Measurements from ENCODE around the gene ATP6V1C2.
"Not testable (repeated sequence)": the region's sequence is repeated elsewhere in the genome, so short reads cannot be mapped to it uniquely, and the experiment has no call there.

ATP6V1C2 gene

DNA sequence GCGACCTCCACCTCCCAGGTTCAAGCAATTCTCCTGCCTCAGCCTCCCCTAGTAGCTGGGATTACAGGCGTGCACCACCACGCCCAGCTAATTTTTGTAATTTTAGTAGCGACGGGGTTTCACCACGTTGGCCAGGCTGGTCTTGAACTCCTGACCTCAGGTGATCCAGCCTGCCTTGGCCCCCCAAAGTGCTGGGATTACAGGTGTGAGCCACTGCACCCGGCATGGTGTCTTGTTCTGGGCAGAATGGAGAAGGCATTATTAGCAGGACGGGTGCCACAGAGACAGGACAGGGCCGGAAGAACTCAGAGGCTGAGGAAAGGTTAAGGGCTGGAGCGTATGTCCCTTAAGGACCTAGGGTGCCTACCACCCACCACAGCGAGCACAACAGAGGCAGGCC, 59.4 kb downstream of the ATP6V1C2 start:
- peak in 1 of 10 donors; percentile 51 for DNase-seq
- intact Hi-C loops (cut with DNase I): not testable (repeated sequence)

GRCh38 chr2:10781746-10782145, 60.3 kb downstream of the ATP6V1C2 start:
- no peak for DNase-seq
- intact Hi-C loops (cut with DNase I): no loop called here

DNA sequence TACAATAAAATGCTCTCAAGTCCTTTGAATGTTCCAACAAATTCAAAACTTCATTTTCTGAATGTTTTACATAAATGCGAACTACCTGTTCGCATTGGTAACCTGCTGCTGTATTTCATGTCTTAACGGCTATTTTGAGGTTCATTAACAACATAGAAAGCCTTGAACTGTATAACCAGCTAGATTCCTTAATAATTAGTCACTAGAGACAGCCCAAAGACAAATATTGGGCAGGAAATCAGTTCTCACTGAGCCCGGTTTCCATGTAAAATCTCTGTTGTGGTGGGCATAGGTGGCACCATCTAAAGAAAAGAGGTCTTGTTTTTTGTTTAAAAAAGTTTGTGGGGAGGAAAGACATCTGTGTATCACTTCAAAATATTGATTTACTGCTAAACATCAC, 62.0 kb downstream of the ATP6V1C2 start:
- DNase-seq: no peak
- intact Hi-C loops (cut with DNase I): no loop called here

DNA sequence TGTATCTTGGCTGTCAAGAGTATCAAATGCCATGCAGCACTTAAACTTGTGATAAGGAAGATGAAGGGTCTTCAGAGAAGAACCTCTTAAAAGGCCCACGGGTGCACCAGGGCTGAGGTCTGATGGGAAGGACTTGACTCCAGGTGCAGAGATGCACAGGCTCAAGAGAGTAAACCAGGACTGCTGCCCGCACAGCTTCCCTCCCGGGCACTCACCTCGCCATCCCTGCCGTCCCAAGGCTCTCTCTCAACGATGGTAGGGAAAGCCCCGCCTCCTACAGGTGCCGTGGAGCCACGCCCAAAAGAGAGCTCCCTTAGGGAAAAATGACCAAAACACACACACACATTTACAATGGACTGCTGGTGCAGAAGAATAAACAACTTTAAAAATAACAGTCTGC, 63.3 kb downstream of the ATP6V1C2 start:
- intact Hi-C loops (cut with DNase I): no loop called here
- DNase-seq: peak in 1 of 10 donors; percentile 51

GRCh38 chr2:10785260-10785659, 63.8 kb downstream of the ATP6V1C2 start:
- no peak for DNase-seq
- intact Hi-C loops (cut with DNase I): no loop called here

GRCh38 chr2:10786240-10786982, 65.0 kb downstream of the ATP6V1C2 start:
- no peak for DNase-seq
- intact Hi-C loops (cut with DNase I): no loop called here

GRCh38 chr2:10787176-10787968, 65.9 kb downstream of the ATP6V1C2 start:
- intact Hi-C loops (cut with DNase I): no loop called here
- DNase-seq: peak in 1 of 10 donors; percentile 52

- no peak for DNase-seq
- intact Hi-C loops (cut with DNase I): no loop called here
Measured at GRCh38 chr2:10788855-10789254, 67.4 kb downstream of the ATP6V1C2 start.

GRCh38 chr2:10790228-10790973, 69.0 kb downstream of the ATP6V1C2 start:
- DNase-seq: no peak
- intact Hi-C loops (cut with DNase I): no loop called here

GRCh38 chr2:10792001-10792634, 70.7 kb downstream of the ATP6V1C2 start:
- no peak for DNase-seq

DNA sequence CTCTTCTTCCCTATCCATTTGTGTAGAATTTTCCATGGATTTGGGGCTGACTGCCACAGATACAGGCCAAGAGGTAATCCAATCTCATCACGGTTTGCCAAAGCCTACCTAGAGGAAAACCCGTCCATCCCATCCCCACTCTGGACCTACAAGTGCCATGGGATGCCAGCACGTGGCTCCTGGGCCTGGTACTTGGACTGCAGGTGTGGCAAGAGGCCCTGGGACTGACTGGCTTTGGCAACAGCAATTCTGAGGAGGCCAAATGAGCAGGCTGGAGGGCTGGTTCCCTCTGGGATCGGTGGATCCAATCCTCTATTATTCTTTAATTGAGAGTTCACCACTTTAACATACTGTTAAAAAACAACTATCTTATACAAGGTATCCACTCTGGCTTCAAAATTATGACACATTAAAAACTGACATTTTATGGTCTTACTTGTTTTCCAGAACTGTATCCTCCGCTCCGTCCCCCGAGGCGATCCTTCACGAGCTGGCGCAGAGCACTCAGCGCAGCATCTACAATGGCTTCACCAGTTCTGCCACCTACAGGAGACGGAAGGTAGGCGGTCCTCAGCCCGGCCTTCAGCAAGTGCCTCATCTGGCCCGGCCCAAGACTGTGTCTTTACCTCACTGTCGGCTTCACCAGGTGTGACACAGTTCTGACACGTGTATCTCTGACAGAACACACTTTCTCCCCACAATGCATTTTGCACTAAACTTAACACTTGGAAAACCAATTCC, 71.4 kb downstream of the ATP6V1C2 start:
- intact Hi-C loops (cut with DNase I): no loop called here
- peak in 1 of 10 donors; percentile 72 for DNase-seq

More at GRCh38 chr2:10792001-10792634, 70.7 kb downstream of the ATP6V1C2 start:
- intact Hi-C loops (cut with DNase I): no loop called here

- intact Hi-C loops (cut with DNase I): no loop called here
- no peak for DNase-seq
Measured at GRCh38 chr2:10793816-10794215, 72.4 kb downstream of the ATP6V1C2 start.

DNA sequence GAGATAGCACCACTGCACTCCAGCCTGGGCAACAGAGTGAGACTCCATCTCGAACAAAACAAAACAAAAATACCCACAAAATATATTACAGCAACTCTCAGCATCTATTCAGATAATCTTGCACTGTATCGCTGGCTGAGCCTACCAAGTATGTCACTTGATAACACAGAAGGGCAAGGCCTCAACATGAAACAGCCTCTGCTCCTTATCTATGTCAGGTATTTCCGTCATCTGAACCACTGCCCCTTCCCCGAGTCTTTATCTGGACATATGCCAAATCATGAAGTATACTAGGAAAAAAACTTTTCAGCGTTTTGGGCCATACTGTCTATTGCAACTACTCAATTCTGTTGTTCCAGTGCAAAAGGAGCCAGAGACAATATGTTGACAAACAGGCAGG, 73.4 kb downstream of the ATP6V1C2 start:
- DNase-seq: no peak
- intact Hi-C loops (cut with DNase I): no loop called here

DNA sequence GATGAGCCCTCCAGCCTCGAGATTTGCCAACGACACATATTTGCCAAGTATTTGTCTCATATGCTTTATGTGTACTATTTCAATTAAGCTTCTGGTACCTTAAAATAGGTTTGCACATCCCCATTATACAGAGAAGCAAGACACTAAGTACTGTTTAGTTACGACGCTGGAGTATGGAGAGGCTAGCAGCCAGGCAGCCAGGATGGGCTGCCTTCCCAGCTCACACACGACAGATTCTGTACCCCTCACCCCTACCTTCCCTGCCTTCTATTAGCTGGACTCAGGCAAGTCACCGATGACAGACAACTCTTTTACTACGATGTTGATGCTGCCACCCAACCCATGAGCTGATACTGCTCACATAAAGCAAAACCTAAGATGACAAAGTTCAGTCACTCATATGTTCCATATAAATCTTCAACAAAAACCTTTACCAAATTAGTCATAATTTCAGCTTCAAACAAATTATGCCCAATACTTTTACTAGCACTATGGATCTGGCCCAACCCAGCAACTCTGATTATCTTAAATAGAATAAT, 74.1 kb downstream of the ATP6V1C2 start:
- intact Hi-C loops (cut with DNase I): no loop called here
- no peak for DNase-seq

DNA sequence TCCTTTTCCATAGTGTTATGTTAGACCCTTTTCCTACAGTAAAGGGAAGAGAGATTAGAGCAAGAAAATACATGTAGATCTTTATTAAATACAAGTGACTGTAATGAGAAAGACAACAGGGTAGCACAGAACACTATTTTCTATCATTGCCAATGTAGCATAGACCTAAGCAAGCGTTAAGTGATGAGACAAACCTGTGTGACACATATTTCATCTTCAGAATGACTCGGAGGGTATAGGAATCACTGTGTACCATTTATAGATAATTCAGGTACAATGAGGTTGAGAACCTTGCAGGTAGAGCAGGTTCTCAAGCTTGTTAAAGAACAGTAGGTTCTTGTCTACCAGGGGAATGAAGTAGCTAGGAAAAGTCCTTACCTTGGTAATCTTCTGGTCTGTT, 75.3 kb downstream of the ATP6V1C2 start:
- intact Hi-C loops (cut with DNase I): no loop called here
- no peak for DNase-seq

DNA sequence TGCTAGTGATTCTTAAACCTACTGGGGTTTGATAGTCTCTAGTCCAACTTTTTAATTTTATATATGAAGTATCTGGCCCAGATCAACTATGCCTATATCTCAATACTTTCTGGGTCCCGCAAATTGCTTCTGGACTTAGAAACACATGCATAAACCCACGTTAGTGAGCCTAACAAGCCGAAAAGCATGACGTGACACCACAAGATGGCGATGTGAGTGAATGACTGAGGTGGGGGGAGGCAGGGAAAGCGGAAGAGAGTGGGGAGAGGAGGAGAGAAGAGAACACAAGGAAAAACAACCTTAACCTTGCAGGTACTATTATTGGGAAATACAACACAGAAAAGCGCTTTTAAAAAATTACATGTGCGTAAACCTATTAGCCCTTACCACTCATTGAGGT, 77.4 kb downstream of the ATP6V1C2 start:
- DNase-seq: no peak
- intact Hi-C loops (cut with DNase I): no loop called here

DNA sequence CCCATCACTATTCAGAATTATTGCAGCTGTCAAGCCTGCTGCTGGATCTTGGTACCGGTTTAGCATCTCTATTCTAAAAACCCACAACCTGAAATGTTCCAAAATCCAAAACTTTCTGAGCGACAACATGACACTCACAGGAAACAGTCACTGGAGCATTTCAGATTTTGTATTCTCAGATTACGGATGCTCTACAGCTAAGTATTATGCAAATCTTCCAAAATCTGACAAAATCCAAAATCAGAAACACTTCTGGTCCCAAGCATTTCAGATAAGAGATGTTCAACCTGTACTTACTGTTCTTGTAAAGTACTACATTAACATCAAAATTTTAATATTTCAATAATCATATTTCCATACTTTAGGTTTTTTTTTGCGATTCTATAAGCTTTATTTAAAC, 78.7 kb downstream of the ATP6V1C2 start:
- DNase-seq: no peak
- intact Hi-C loops (cut with DNase I): no loop called here

GRCh38 chr2:10802657-10803056, 81.2 kb downstream of the ATP6V1C2 start:
- intact Hi-C loops (cut with DNase I): no loop called here
- DNase-seq: peak in 1 of 10 donors; percentile 70

- DNase-seq; intact Hi-C loops (cut with DNase I): not testable (repeated sequence)
Measured at GRCh38 chr2:10805990-10806389, 84.6 kb downstream of the ATP6V1C2 start.

DNA sequence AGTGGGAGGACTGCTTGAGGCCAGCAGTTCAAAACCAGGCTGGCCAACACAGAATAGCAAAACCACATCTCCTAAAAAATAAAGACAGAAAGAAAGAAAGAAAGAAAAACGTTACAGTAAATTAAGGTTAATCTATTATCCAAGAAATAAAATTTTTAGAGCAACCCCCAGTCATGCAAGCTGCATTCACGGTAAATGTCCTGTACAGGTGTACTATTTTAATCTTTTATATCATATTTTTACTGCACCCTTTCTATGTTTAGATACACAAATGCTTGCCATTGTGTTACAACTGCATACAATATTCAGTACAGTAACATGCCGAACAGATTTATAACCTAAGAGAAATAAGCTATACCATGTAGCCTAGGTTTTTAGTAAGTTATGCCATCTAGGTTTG, 85.1 kb downstream of the ATP6V1C2 start:
- intact Hi-C loops (cut with DNase I): no loop called here
- no peak for DNase-seq

All from posterior cingulate gyrus (tissue), 11 donors.